HG02885 (cell line): Measurements from ENCODE around the gene DEPDC1.
"Not testable (repeated sequence)": the region's sequence is repeated elsewhere in the genome, so short reads cannot be mapped to it uniquely, and the experiment has no call there.

Source experiments
- ATAC-seq: cut with Tn5 transposase; IDR thresholded peaks from one replicate; pipeline ENCODE4 v1.9.1; 2021; ENCODE audit warnings: mild to moderate bottlenecking; ENCODE audit not compliant: unreplicated experiment, poor library complexity

Gene DEPDC1

GRCh38 chr1:68478662-68479061 lies 18.2 kb downstream of the DEPDC1 start:
- no peak for ATAC-seq

DNA sequence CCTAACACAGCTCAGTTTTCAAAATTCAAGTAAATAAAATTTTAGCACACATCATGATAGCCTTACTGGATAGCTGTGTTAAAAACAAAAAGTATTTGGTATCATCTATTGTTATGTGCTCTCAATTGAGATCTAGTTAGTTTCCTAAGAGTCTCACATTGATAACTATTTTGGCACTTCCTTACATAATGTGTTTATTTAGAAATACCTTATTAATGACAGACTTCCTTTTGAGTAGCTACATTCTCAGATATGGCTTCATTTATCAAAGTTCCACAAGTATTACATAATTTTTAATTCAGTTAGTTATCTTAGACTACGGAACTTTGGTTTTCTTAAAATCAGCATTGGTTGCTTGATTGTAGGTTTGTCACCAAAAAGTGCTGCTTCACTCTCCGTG lies 20.3 kb downstream of the DEPDC1 start:
- not testable (repeated sequence) for ATAC-seq

- no peak for ATAC-seq
Measured at GRCh38 chr1:68473060-68473459, 23.8 kb downstream of the DEPDC1 start.

GRCh38 chr1:68470388-68470970 lies 26.4 kb downstream of the DEPDC1 start:
- no peak for ATAC-seq

GRCh38 chr1:68464891-68465290 lies 32.0 kb downstream of the DEPDC1 start:
- ATAC-seq, result no peak

DNA sequence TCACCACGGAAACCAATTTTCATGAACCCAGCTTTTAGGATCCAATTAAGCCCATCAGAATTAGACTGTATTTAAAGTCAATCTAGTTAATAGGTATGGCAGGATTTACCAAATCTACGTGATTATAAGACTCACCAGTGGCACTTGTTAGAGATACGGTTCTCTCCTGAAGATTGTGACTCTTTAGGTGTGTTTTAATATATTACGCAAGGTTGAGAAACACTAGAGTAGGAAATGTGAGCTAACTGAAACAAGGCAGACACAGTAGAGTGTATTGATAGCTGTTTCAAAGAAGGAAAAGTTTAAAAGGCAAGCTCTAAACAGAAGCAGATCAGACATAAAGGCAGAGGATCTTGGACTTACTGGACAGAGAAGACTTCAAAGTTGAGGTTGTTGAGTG lies 35.9 kb downstream of the DEPDC1 start:
- ATAC-seq, result no peak

- no peak for ATAC-seq
Measured at GRCh38 chr1:68459796-68460195, 37.1 kb downstream of the DEPDC1 start.

DNA sequence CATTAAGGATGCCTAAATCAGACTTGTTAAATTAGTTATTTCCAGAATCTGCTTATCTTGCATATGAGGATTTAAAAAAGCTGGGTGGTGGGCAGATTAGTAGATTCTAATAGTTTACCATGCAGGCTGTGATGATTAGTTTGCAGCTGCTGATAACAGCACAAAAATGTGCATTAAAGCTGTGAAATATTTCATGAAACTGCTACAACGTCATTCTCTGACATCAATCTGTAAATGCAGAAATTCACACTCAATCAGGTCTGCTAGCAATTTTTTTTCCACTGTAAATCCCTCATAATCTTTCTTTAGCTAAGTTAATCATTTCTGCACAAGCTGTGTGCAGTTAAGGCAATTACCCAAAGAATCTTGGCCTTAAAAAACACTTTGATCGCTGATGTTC lies 37.8 kb downstream of the DEPDC1 start:
- ATAC-seq, result no peak

- no peak for ATAC-seq
Measured at GRCh38 chr1:68456202-68456601, 40.7 kb downstream of the DEPDC1 start.

- peak; percentile 51 for ATAC-seq
Measured at GRCh38 chr1:68454534-68454933, 42.3 kb downstream of the DEPDC1 start.

DNA sequence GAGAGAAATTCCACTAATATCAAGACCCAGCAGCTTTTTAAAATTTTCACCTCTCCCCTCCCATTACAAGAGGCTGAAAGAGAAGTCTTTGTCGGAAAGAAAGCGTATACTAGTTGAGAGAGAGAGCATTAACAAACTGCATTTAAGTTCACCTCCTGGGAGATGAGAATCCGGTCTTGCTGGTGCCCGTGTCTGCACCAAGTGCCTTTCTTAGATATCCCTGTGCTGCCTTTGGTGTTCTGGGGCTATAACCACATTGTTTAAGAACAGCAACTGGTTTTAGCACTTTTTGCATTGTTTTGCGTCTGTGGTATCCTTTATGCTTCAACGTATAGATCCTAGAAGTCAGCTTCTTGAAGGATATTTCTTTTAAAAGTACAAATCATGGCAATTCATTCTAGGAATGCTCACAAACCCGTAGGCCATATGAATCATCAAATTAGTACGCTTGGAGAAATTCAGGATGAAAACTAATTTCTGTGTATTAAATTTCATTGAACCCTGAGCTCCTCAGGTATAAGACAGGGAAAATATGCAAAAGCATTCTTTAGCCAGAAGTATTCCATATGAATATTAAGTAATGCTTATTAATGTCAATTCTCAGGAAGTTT lies 43.7 kb downstream of the DEPDC1 start:
- ATAC-seq, result no peak

GRCh38 chr1:68449901-68450300 lies 47.0 kb downstream of the DEPDC1 start, which contains the start of gene RPE65:
RPE65 (minus strand) TSS chr1:68449954; CDS start chr1:68449905, 49 bp downstream.
- ATAC-seq, result no peak

DNA sequence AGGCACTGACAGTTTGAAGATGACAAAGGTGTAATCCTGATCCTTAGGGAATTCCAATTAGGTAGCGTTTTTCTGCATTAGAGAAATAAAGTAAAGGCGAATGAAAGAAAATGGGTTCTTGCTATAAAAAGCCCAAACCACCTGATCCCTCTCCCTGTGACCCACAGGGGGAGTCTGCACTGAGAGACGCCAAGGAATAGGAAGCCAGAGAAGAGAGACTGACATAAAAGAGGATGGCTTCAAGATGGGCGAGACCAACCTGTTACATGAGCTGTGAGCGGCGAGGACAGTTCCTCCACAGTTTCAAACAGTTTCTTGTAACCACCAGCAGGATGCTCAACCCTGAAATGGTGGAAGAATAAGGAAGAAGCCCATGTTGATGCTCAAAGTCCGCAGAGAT lies 48.5 kb downstream of the DEPDC1 start:
- ATAC-seq, result no peak

GRCh38 chr1:68445709-68446108 lies 51.2 kb downstream of the DEPDC1 start:
- ATAC-seq, result no peak

DNA sequence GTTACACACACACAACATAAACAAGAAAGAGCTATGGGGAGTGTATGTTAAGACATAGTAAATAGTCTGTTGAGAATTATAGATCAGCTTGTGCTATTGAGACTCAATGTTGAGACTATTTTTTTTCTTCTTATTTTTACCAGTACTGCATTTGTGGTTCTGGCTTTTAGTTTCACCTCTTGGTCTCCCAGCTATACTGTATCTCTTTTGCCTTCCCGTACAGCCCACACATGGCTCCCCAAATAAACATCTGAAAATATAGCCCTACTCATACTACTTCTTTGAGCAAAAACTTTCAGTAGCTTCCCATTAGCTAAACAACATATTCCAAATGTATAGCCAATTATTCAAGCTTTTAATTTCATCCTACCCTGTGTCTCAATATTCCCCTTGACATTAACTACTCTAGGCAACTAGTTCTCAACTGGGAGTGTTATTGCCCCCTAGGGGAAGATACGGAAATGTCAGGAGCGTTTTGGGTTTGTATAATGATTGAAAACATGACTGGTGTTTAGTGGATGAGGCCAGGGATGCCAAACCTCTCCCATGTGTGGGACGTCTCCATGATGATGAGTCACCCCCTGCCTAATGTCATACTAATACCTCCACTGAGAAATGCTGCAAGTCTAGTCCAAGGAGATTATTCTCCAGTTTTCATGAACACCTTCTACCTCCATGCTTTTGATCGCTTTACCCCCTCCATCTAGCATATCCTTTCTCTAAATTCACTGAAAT lies 53.9 kb downstream of the DEPDC1 start:
- ATAC-seq, result peak; percentile 89

DNA sequence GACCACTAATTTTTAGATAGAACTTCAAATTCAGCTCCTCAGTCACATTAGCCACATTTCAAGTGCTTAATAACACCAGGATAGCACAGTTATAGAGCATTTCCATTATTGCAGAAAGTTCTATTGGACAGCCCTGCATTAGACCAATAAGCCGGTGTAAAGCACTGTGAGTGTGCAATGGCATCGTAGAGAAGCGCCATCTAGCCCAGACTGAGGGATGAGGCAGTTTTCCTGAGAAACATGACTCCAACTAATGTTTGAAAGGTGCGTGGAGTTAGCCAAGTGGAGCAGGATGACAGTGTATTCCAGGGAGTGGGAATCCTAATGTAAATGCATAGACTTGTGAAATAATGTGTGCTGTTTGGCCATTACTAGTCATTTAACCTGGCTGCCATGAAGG lies 54.9 kb downstream of the DEPDC1 start:
- no peak for ATAC-seq

GRCh38 chr1:68438310-68438709 lies 58.6 kb downstream of the DEPDC1 start:
- peak; percentile 45 for ATAC-seq

- ATAC-seq, result no peak
Measured at GRCh38 chr1:68433395-68433794, 63.5 kb downstream of the DEPDC1 start.

DNA sequence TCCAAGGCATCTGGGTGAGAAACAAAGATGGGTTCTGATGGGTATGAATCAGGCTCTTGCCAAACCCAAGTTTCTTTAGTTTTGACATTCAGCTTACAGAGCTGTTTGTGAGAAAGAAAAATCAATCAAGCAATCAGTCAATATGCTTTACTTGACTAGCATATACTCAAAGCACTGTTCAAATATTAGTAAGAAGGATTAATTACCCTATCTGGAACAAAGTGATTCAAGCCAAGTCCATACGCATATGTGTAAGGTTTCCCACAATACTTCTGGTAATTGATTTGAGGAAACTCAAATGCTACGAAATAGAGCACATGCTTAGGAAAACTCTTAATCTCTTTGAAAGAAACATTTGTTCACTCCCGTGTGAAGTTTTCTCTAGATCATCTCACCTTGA lies 65.8 kb downstream of the DEPDC1 start:
- ATAC-seq, result no peak

DNA sequence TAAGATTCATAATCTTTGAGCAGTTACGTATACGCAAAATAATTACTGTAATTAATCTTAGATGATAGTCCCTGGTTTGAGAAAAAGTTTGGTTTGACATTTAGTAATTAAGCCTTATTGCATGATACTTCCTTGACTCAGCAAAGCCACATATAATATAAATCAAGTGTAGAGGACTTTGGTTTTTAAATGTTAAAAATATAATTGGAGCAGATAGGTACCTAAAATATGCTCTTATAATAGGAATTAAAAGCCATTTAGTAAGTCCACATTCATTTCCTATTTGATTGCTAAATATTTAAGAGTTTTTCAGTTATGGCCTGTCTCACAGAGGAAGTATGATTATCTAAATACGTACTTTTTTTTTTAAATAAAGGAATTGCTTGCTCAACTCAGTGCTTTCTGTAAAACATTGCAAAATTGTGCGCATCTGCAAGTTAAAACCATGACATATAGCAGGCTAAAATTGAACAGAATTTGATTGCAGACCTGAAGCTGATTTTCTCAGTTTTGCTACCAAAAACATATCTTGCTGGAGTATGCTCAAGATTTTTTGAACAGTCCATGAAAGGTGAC lies 67.6 kb downstream of the DEPDC1 start:
- no peak for ATAC-seq

DNA sequence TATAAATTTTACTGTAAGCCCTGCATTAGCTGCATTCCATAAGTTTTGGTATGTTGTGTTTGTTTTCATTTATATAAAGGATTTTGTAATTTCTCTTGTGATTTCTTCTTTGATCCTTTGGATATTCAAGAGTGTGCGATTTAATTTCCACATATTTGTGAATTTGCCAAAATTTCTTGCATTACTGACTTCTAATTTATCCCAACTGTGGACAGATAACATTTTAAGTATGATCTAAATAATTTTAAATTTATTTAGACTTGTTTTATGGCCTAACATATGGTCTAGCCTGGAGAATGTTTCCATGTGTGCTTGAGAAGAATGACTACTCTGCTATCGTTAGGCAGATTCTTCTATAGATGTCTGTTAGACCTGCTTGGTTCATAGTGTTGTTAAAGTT lies 70.3 kb downstream of the DEPDC1 start:
- no peak for ATAC-seq
